Neural cell (in vitro differentiated cells): ENCODE results near the gene DDX24.

Source experiments
- EP300 ChIP-seq: fragments of 450-650 bp; conservative IDR thresholded peaks from 2 replicates; pipeline ENCODE4 v1.6.1; 2014; ENCODE audit warnings: antibody characterized with exemption, mild to moderate bottlenecking, moderate library complexity; ENCODE audit not compliant: poor library complexity, severe bottlenecking
- EZH2 ChIP-seq: fragments of 200-600, 300-800 bp; shearing (Covaris generic), sonication (generic); IDR thresholded peaks from 2 replicates; pipeline ENCODE4 v1.6.1; 2014; ENCODE audit warnings: antibody characterized with exemption, low read length, borderline replicate concordance, mild to moderate bottlenecking; ENCODE audit not compliant: insufficient read depth, poor library complexity, severe bottlenecking
- MXI1 ChIP-seq: fragments of 450-650 bp; conservative IDR thresholded peaks from 2 replicates; pipeline ENCODE4 v1.6.1; 2014; ENCODE audit warnings: antibody characterized with exemption, mild to moderate bottlenecking; ENCODE audit not compliant: poor library complexity, severe bottlenecking
- POLR2AphosphoS5 ChIP-seq: IDR thresholded peaks from 2 replicates; pipeline ENCODE4 v1.6.1; 2012
- RAD21 ChIP-seq: fragments of 450-650 bp; conservative IDR thresholded peaks from 2 replicates; pipeline ENCODE4 v1.6.1; 2014; ENCODE audit warnings: antibody characterized with exemption, mild to moderate bottlenecking, moderate library complexity
- SMC3 ChIP-seq: fragments of 450-650 bp; conservative IDR thresholded peaks from 2 replicates; pipeline ENCODE4 v1.6.1; 2014; ENCODE audit warnings: antibody characterized with exemption, mild to moderate bottlenecking, moderate library complexity; ENCODE audit not compliant: poor library complexity
- TAF1 ChIP-seq: IDR thresholded peaks from 2 replicates; pipeline ENCODE4 v1.6.1; 2012; ENCODE audit warnings: low read depth
- TF ChIP-seq, protein P1 (sequence below): fragments of 450-650 bp; IDR thresholded peaks from 2 replicates; pipeline ENCODE4 v1.5.1; 2014; ENCODE audit warnings: antibody characterized with exemption, mild to moderate bottlenecking, moderate library complexity; ENCODE audit not compliant: poor library complexity, severe bottlenecking
- TF ChIP-seq, protein P2 (sequence below): IDR thresholded peaks from 2 replicates; pipeline ENCODE4 v1.6.1; 2012; ENCODE audit warnings: borderline replicate concordance

DNA sequence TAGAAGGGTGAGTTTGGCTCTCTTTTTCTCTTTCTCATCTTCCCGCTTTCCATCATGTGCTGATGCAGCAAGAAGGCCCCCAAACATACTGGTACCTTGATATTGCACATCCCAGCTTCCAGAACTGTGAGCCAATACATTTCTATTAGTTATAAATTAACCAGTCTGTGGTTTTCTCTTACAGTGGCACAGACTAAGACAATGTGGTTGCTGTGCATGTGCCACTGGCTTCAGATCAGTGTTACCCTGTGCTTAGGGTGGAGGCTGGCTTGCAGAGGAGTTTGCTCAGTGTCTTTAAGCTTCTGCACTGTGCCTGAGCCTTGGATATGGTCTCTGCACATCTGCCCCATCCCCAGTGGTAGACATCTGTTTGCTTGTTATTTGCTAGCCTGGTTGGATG lies 42.9 kb upstream of the DDX24 start:
- TF ChIP-seq, protein P1, sequence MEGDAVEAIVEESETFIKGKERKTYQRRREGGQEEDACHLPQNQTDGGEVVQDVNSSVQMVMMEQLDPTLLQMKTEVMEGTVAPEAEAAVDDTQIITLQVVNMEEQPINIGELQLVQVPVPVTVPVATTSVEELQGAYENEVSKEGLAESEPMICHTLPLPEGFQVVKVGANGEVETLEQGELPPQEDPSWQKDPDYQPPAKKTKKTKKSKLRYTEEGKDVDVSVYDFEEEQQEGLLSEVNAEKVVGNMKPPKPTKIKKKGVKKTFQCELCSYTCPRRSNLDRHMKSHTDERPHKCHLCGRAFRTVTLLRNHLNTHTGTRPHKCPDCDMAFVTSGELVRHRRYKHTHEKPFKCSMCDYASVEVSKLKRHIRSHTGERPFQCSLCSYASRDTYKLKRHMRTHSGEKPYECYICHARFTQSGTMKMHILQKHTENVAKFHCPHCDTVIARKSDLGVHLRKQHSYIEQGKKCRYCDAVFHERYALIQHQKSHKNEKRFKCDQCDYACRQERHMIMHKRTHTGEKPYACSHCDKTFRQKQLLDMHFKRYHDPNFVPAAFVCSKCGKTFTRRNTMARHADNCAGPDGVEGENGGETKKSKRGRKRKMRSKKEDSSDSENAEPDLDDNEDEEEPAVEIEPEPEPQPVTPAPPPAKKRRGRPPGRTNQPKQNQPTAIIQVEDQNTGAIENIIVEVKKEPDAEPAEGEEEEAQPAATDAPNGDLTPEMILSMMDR = no peak
- TF ChIP-seq POLR2AphosphoS5 (no peak), EZH2 (no peak), SMC3 (no peak), TAF1 (no peak), RAD21 (no peak), EP300 (no peak), MXI1 (no peak)
- TF ChIP-seq, protein P2, sequence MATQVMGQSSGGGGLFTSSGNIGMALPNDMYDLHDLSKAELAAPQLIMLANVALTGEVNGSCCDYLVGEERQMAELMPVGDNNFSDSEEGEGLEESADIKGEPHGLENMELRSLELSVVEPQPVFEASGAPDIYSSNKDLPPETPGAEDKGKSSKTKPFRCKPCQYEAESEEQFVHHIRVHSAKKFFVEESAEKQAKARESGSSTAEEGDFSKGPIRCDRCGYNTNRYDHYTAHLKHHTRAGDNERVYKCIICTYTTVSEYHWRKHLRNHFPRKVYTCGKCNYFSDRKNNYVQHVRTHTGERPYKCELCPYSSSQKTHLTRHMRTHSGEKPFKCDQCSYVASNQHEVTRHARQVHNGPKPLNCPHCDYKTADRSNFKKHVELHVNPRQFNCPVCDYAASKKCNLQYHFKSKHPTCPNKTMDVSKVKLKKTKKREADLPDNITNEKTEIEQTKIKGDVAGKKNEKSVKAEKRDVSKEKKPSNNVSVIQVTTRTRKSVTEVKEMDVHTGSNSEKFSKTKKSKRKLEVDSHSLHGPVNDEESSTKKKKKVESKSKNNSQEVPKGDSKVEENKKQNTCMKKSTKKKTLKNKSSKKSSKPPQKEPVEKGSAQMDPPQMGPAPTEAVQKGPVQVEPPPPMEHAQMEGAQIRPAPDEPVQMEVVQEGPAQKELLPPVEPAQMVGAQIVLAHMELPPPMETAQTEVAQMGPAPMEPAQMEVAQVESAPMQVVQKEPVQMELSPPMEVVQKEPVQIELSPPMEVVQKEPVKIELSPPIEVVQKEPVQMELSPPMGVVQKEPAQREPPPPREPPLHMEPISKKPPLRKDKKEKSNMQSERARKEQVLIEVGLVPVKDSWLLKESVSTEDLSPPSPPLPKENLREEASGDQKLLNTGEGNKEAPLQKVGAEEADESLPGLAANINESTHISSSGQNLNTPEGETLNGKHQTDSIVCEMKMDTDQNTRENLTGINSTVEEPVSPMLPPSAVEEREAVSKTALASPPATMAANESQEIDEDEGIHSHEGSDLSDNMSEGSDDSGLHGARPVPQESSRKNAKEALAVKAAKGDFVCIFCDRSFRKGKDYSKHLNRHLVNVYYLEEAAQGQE = no peak
